ENCODE results near the gene PRUNE2.

PRUNE2 gene

DNA sequence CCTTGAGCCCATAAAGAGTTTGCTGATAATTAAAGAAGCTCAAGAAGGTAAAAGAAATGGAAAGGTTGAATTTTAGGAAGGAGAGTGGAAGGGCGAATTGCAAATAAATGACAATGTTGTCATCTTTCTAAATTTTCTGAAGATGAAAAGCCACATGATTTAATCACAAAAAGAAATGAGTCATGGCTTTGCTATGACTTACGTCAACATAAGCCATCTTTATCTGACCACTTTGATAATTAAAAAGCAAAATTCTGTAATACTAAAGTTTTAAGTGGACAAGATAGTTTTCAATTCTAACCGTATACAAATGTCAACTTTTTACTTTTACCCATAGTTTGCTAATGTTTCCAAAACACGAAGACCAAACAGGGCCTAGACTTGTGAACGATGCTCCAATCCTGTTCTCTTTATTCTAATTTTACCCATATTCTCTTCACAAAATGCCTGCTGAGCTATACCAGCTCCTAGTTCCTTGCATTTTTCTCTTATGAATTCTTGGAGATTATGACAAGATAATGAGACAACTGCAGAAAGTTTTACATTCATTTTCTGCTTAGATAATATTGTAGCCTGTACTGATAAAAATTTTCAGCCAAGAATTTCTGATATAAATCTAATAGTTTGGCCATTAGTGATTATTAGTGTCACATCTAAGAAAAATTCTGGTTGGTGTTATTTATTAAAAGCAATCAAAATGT is 21.8 kb upstream of the PRUNE2 start:
- TF ChIP-seq, protein P1, sequence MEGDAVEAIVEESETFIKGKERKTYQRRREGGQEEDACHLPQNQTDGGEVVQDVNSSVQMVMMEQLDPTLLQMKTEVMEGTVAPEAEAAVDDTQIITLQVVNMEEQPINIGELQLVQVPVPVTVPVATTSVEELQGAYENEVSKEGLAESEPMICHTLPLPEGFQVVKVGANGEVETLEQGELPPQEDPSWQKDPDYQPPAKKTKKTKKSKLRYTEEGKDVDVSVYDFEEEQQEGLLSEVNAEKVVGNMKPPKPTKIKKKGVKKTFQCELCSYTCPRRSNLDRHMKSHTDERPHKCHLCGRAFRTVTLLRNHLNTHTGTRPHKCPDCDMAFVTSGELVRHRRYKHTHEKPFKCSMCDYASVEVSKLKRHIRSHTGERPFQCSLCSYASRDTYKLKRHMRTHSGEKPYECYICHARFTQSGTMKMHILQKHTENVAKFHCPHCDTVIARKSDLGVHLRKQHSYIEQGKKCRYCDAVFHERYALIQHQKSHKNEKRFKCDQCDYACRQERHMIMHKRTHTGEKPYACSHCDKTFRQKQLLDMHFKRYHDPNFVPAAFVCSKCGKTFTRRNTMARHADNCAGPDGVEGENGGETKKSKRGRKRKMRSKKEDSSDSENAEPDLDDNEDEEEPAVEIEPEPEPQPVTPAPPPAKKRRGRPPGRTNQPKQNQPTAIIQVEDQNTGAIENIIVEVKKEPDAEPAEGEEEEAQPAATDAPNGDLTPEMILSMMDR (IDR thresholded peaks at IDR 0.05; ENCODE audit: low read depth, low read length) = no peak

GRCh38 chr9:76926846-76927245 is 20.9 kb upstream of the PRUNE2 start:
- H3K4me3 ChIP-seq (ENCODE audit: low read depth, low read length) = no peak overlapping the region
- TF ChIP-seq, protein P1 (IDR thresholded peaks at IDR 0.05; ENCODE audit: low read depth, low read length) = no peak

More for the DNA sequence above, 21.8 kb upstream of the PRUNE2 start:
- no peak overlapping the region for H3K4me3 ChIP-seq (ENCODE audit: low read depth, low read length)

- TF ChIP-seq, protein P1 (IDR thresholded peaks at IDR 0.05; ENCODE audit: low read depth, low read length) = no peak
- no peak overlapping the region for H3K4me3 ChIP-seq (ENCODE audit: low read depth, low read length)
These were observed 20.4 kb upstream of the PRUNE2 start for GRCh38 chr9:76926324-76926741.

GRCh38 chr9:76921165-76921564 is 15.3 kb upstream of the PRUNE2 start:
- TF ChIP-seq, protein P1 (IDR thresholded peaks at IDR 0.05; ENCODE audit: low read depth, low read length) = no peak
- no peak overlapping the region for H3K4me3 ChIP-seq (ENCODE audit: low read depth, low read length)

GRCh38 chr9:76917299-76917698 is 11.4 kb upstream of the PRUNE2 start:
- TF ChIP-seq, protein P1 (IDR thresholded peaks at IDR 0.05; ENCODE audit: low read depth, low read length) = no peak
- H3K4me3 ChIP-seq (ENCODE audit: low read depth, low read length) = no peak overlapping the region

DNA sequence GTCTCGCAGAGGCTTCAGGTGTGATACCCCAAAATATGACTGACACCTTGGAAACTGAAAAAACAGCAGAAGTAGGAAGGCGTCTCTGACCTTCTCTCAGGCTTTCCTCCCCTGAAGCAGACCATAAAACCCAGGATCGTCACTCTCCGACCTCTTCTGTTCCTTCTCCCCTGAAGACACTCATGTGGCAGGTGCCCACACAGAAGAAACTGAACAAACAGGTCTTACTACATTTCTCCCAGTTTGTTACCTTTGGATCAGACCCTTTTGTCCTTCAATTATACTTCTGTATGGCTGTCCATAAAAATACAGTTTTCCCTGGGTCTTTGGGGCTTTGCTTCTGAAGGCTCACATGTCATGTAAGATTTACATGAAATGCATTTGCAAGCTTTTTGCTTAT is 10.3 kb upstream of the PRUNE2 start:
- no peak overlapping the region for H3K4me3 ChIP-seq (ENCODE audit: low read depth, low read length)
- TF ChIP-seq, protein P1 (IDR thresholded peaks at IDR 0.05; ENCODE audit: low read depth, low read length) = no peak

- TF ChIP-seq, protein P1 (IDR thresholded peaks at IDR 0.05; ENCODE audit: low read depth, low read length) = no peak
These were observed 7.6 kb upstream of the PRUNE2 start for GRCh38 chr9:76913467-76913866.

More at GRCh38 chr9:76913467-76913866, 7.6 kb upstream of the PRUNE2 start:
- no peak overlapping the region for H3K4me3 ChIP-seq (ENCODE audit: low read depth, low read length)

All from WI38 (cell line).